Stomach (tissue), 9 donors: ENCODE results near the gene PDE4C. TPM values are rescaled to one million over a fixed set of nuclear protein-coding genes. Genes with fewer than 3 reads are reported as not detected.

ENCODE experiments used
- DNase-seq, 2 donors: peaks; one replicate each; pipeline versions ENCODE4 v3.0.0 to v3.0.0-alpha.2; 2013 to 2019
- H3K27ac ChIP-seq, 5 donors: fragments of 200-600 bp in 4 of 5; sonication (generic) in 4 of 5; one replicate each; pipeline ENCODE4 v1.5.1; 2013 to 2019; ENCODE audit warnings: mild to moderate bottlenecking in 1 of 5, moderate library complexity in 1 of 5
- H3K27me3 ChIP-seq, 3 donors: fragments of 200-600 bp; sonication (generic); one replicate each; pipeline ENCODE4 v1.5.1; 2017 to 2019; ENCODE audit warnings: mixed run types in 1 of 3
- H3K36me3 ChIP-seq, 4 donors: fragments of 200-600 bp; sonication (generic); 1 replicate in 3 of 4; 2 replicates in 1 of 4; pipeline ENCODE4 v1.5.1; 2016 to 2019
- H3K4me1 ChIP-seq, 4 donors: fragments of 200-600 bp; sonication (generic); one replicate each; pipeline ENCODE4 v1.5.1; 2016 to 2019
- H3K4me3 ChIP-seq, 4 donors: fragments of 200-600 bp; sonication (generic) in 3 of 4; one replicate each; pipeline ENCODE4 v1.5.1; 2016 to 2019; ENCODE audit warnings: mild to moderate bottlenecking in 1 of 4
- H3K9me3 ChIP-seq, 4 donors: fragments of 200-600 bp; sonication (generic); one replicate each; pipeline ENCODE4 v1.5.1; 2016 to 2019
- EP300 ChIP-seq: sonication (generic); formaldehyde crosslinking; IDR thresholded peaks from one replicate; pipeline ENCODE4 v1.6.1; 2017; ENCODE audit warnings: antibody characterized with exemption
- POLR2A ChIP-seq, 4 donors: fragments of 450-650 bp; IDR thresholded peaks; one replicate each; pipeline ENCODE4 v1.6.1; 2016; ENCODE audit warnings: antibody characterized with exemption in 4 of 4, control low read depth in 2 of 4, mild to moderate bottlenecking in 1 of 4, moderate library complexity in 1 of 4
- POLR2AphosphoS5 ChIP-seq, 3 donors: sonication (generic); formaldehyde crosslinking; IDR thresholded peaks; one replicate each; pipeline ENCODE4 v1.6.1; 2016; ENCODE audit warnings: antibody characterized with exemption in 3 of 3
- WGBS, 5 donors: extraction: QIAGEN DNeasy Blood & Tissue Kit in 3 of 5; methylation state at CpG; one replicate each; pipeline versions ENCODE4 v1.1.5 to v1.1.7; 2013 to 2018; 5-methylcytosine and 5-hydroxymethylcytosine counted together
- intact Hi-C: fragments of 100-400 bp; cut with DNase I; formaldehyde crosslinking; loops from one replicate; pipeline ENCODE4 v1.15.1; 2023; ENCODE audit warnings: low total_unique reads
- polyA plus RNA-seq, 3 donors: library from polyadenylated mRNA; stranded (reverse); fragments of 200-250 nt; gene quantifications; one replicate each; pipeline ENCODE4 v1.2.3, GENCODE V29; 2013
- total RNA-seq, 5 donors: library from RNA; depleted of rRNA; stranded (reverse); fragments of >200 nt; gene quantifications; one replicate each; pipeline versions ENCODE4 v1.1.0 to v1.2.3, GENCODE V29; 2014 to 2016
- TF ChIP-seq, protein P1 (sequence below), 7 experiments: fragments of 450-650 bp in 4 of 7; fragments of 200-600 bp in 3 of 7; sonication (generic) in 3 of 7; IDR thresholded peaks; one replicate each; pipeline ENCODE4 v1.5.1; 2016 to 2019; ENCODE audit warnings: antibody characterized with exemption in 7 of 7, control low read depth in 2 of 7, mild to moderate bottlenecking in 1 of 7
- donor health status: healthy with polysubstance abuse.
- donor health status: Bipolar disorder and iron deficiency.
- donor health status: healthy.

PDE4C gene
- total and polyA plus RNA-seq, 8 donors, result 0.87 to 25.4 (median 7.0) TPM; not detected in 2

- H3K27me3 ChIP-seq, result no peaks in the 10 kb centered on the region
- no peaks in the 10 kb centered on the region for H3K9me3 ChIP-seq
- H3K4me3 ChIP-seq, result peak overlapping the region in 3 of 4 donors; percentile 23 to 72 (median 65)
- intact Hi-C loops, result no loop called here
- TF ChIP-seq, protein P1, sequence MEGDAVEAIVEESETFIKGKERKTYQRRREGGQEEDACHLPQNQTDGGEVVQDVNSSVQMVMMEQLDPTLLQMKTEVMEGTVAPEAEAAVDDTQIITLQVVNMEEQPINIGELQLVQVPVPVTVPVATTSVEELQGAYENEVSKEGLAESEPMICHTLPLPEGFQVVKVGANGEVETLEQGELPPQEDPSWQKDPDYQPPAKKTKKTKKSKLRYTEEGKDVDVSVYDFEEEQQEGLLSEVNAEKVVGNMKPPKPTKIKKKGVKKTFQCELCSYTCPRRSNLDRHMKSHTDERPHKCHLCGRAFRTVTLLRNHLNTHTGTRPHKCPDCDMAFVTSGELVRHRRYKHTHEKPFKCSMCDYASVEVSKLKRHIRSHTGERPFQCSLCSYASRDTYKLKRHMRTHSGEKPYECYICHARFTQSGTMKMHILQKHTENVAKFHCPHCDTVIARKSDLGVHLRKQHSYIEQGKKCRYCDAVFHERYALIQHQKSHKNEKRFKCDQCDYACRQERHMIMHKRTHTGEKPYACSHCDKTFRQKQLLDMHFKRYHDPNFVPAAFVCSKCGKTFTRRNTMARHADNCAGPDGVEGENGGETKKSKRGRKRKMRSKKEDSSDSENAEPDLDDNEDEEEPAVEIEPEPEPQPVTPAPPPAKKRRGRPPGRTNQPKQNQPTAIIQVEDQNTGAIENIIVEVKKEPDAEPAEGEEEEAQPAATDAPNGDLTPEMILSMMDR (IDR thresholded peaks at IDR 0.05), result no peak
- no peak for TF ChIP-seq EP300
- TF ChIP-seq POLR2AphosphoS5 (IDR thresholded peaks at IDR 0.05), result no peak
- TF ChIP-seq POLR2A (IDR thresholded peaks at IDR 0.05), result no peak
- H3K36me3 ChIP-seq, result peaks cover 7 to 42% (median 39%) of the 10 kb centered on the region in 4 donors
- peak overlapping the region in 4 of 5 donors; percentile 54 to 98 (median 97) for H3K27ac ChIP-seq
- peaks cover 18 to 34% (median 28%) of the 10 kb centered on the region in 4 donors for H3K4me1 ChIP-seq
- DNase-seq, result peak in 1 of 2 donors; percentile 65
- WGBS, 5 donors, result 25 to 45% (median 32%) methylated on average over 16 to 27 of the region's 27 CpGs
These were observed 31.5 kb downstream of the PDE4C start for GRCh38 chr19:18194554-18195238.

DNA sequence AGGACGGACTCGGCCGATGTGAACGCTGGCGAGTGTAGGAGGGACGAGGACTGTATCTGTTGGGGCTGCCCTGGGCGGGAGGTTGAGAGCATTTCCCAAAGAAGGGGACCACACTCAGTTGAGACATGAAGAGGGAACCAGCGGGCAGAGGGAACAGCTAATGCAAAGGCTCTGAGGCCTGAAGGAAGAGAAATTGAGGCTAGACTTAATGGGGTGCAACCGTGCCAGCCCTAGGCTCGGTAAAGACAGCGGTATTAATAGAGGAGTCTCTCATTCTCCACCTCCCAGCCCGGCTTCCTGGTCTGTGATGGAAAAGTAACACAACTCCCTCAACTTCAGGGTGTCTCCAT lies 32.1 kb downstream of the PDE4C start:
- WGBS, 5 donors, result 50 to 65% (median 60%) methylated on average over 12 of the region's 12 CpGs
- DNase-seq, result no peak
- Histone ChIP-seq H3K36me3 (peaks cover 7 to 37% (median 34%) of the 10 kb centered on the region in 4 donors), H3K27ac (peak overlapping the region in 4 of 5 donors; percentile 54 to 98 (median 97)), H3K27me3 (no peaks in the 10 kb centered on the region), H3K4me3 (peak overlapping the region; percentile 65 to 92 (median 82)), H3K4me1 (peaks cover 18 to 34% (median 28%) of the 10 kb centered on the region in 4 donors), H3K9me3 (no peaks in the 10 kb centered on the region)
- intact Hi-C loops, result no loop called here
- TF ChIP-seq POLR2AphosphoS5 (IDR thresholded peaks at IDR 0.05) (no peak), POLR2A (IDR thresholded peaks at IDR 0.05) (no peak), EP300 (no peak)
- TF ChIP-seq, protein P1 (IDR thresholded peaks at IDR 0.05), result no peak

DNA sequence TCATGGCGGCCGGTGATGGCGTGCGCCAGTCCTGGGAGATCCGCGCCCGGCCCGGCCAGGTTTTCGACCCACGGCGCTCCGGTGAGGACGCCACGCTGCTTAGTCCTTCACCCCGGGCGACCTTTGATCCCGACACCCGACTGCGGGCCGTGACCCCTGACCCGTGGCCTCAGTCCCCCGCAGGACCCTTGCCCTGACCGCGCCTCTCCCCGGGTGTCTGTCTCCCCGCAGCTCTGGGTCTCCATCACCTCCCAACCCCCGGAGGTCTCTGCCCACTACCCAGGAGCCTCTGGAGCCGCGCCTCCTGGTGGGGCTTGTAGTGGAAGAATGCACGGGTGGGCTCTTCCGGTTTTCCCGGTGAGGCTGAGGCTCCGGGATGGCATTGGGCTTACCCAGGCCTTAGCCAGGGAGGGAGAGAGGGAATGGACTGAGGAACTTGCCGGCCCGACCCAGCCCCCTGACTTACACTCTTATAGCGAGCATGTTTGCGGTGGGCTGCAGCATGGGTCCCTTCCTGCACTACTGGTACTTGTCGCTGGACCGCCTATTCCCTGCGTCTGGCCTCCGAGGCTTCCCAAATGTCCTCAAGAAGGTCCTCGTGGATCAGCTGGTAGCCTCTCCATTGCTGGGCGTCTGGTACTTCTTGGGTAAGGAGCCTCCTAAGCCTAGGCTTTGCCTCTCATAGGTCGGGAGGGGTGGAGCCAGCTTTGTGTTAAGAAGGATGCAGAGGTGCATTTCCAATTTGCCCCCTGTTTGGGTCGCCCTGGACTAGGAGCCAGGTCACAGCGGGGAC lies 32.7 kb downstream of the PDE4C start:
- Histone ChIP-seq H3K4me1 (peaks cover 18 to 34% (median 28%) of the 10 kb centered on the region in 4 donors), H3K4me3 (peak overlapping the region; percentile 65 to 92 (median 82)), H3K27ac (peak overlapping the region; percentile 88 to 98 (median 96)), H3K27me3 (no peaks in the 10 kb centered on the region), H3K36me3 (peaks cover 7 to 31% (median 29%) of the 10 kb centered on the region in 4 donors), H3K9me3 (no peaks in the 10 kb centered on the region)
- no peak for DNase-seq
- WGBS, 5 donors, result 4 to 6% (median 4%) methylated on average over 20 to 46 of the region's 46 CpGs
- TF ChIP-seq EP300 (no peak), POLR2A (IDR thresholded peaks at IDR 0.05) (no peak), POLR2AphosphoS5 (IDR thresholded peaks at IDR 0.05) (no peak)
- TF ChIP-seq, protein P1 (IDR thresholded peaks at IDR 0.05), result no peak
- intact Hi-C loops, result no loop called here

DNA sequence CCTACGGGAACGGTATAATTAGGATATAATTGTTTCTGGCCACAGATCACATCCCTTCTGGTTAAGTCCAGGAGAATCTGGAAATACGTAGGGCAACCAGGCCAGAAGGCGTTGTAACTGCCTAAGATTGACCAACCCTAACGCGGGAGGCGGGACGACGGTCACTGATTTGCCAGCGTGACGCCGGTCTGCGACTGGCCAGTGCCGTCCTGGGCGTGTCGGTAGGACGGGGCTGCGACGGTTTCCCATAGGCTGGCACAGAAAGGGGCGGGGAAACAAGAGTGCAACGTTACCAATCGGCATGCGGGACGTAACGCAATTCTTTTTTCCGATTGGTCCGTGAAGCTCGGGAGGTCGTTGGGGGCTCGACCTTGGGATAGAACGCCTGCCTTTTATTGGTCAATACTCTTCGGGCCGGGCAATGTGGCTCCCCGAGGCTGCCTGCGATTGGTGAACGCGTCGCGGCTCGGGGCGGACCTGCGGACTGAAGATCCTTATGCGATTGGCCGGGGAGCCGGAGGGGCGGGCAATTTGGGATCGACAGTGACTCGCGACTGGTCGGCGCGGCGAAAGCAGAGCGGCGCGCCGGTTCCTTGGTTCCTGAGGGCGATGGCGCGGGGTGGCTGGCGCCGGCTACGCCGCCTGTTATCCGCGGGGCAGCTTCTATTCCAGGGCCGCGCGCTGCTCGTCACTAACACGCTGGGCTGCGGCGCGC lies 33.4 kb downstream of the PDE4C start, which contains the start of gene MPV17L2:
Gene MPV17L2, plus strand, starts transcription at position 546 of the 715 bp plus-strand sequence. Its CDS starts 64 bp downstream, at position 610.
- Histone ChIP-seq H3K4me1 (peaks cover 18 to 34% (median 28%) of the 10 kb centered on the region in 4 donors), H3K27ac (peak within 1 kb of the TSS; percentile 96 to 98 (median 98)), H3K9me3 (no peaks in the 10 kb centered on the region), H3K4me3 (peak within 1 kb of the TSS; percentile 65 to 92 (median 82)), H3K36me3 (peaks cover 6 to 24% (median 21%) of the 10 kb centered on the region in 4 donors), H3K27me3 (no peaks in the 10 kb centered on the region)
- WGBS, 5 donors, result 0% methylated on average over 42 to 74 of the region's 74 CpGs
- no peak for TF ChIP-seq EP300
- TF ChIP-seq POLR2A (IDR thresholded peaks at IDR 0.05), result peak in 2 of 4 donors; percentile 68 to 91
- TF ChIP-seq, protein P1 (IDR thresholded peaks at IDR 0.05), result no peak
- peak; percentile 91 to 99 (median 98) for TF ChIP-seq POLR2AphosphoS5 (IDR thresholded peaks at IDR 0.05)
- peak; percentile 99 to 100 for DNase-seq
- intact Hi-C loops, result no loop called here
